CD4-positive, alpha-beta T cell treated with Interleukin-10 for 1 hour (primary cell): Measurements from ENCODE around the gene CCDC27.

Experiments used
- DNase-seq: peaks from one replicate; pipeline ENCODE4 v3.0.0-alpha.2; 2020

CCDC27 gene

DNA sequence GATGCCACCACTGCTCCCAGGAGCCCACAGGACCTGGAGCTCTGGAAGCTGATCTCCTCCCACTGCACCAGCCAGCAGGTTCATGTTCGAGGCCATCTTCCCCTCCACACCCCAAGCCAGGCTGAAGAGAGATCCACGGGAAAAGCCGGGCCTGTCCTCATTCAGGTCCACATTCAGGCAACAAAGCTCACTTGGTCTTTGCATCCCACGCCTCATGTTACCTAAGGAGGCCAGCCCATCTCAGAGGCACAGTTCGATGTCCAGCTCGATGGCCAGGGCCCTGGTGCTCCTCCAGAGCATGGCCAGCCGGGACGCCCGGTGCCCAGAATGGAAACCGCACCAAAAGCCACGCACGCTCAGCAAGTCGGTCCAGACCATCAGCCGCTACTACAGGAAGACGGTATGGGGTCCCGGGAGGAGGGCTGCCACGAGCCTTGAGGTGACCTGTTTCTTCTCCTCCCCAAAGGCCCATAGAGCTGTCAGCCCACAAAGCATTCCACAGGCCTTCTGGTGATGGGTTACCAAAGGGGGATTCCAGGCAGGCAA, at the start of gene CCDC27:
CCDC27 (plus strand) TSS at position 51 of the 546 bp plus-strand sequence; CDS start at position 83, 32 bp downstream.
- DNase-seq, result no peak

DNA sequence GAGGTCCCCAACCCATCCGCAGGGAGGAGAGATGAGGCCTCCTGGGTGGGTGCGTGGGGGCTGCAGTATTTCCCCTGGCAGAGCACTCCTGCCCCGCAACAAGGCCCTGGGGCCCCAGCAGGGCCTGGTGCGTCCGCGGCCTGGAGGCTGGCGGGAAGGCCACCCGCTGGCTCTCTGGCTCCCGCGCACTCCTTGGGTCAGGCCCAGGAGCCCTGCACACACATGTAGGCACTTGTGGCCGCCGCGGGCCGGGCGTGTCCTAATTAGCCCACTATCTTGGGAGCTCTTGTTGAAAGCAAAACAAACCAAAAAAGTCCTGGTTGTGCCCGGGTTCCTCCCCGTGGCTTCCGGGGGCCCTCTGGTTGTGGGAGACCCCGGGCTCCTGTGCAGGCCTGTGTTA, 49.7 kb upstream of the CCDC27 start:
- no peak for DNase-seq

DNA sequence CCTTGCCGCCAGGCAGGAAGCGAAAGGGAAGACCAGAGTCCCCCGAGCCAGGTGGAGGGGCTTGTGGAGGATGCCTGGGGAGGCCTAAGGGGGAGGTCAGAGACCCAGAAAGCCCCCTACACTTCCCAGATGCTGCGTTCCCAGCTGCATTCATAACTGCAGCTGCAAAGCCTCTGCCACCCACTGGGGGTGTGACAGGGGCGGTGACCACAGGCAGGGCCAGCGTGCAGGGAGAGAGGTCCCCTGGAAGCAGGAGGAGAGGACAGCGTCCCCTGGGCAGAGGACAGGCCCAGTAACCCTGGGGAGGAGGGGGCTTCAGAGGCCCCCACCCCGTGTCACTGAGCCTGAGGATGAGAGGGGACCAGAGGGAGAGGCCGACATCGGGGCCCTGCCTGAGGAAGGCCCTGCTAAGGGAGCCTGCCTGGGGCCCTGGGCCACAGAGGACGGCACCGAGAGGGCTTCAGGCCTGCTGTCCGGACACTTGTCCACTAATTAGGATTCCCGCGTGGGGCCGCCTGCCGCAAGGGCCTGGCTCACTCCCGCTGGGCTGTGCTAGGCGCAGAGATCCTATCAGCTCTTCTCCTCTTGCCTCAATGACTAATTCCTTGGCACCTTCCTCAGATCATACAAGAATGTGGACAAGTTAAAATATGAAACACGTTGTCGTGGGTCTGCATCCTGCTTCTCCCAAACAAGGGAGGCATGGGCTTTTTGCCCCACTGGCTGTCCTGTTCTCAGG, 49.1 kb upstream of the CCDC27 start:
- DNase-seq, result no peak

DNA sequence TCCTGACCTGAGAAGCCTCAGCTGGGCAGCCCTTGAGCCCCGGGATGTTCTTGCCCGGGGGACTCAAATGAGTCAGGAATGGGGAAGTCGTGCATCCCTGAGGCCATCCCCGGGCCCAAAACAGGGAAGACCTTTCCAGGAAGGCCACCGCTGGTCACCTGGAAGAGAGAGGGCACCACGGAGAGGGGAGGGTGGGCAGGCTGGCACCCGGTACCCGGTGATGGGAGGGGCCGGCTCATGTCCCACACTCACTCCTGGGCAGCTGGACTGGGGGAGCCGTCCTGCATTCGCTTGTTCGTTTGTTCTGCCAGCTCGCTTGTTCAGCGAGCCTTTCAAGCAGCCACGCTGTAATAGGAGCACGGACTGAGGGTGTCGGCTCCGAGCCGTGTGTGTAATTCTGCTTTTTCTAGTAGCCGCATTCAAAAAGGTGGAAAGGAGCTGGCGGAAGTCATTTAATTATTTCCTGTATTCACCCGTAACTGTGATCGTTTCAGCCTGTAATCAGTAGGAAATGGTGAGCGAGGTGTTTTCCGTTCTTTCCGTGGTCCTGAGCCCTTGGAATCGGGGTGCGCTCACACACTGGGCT, 48.4 kb upstream of the CCDC27 start:
- DNase-seq, result no peak

DNA sequence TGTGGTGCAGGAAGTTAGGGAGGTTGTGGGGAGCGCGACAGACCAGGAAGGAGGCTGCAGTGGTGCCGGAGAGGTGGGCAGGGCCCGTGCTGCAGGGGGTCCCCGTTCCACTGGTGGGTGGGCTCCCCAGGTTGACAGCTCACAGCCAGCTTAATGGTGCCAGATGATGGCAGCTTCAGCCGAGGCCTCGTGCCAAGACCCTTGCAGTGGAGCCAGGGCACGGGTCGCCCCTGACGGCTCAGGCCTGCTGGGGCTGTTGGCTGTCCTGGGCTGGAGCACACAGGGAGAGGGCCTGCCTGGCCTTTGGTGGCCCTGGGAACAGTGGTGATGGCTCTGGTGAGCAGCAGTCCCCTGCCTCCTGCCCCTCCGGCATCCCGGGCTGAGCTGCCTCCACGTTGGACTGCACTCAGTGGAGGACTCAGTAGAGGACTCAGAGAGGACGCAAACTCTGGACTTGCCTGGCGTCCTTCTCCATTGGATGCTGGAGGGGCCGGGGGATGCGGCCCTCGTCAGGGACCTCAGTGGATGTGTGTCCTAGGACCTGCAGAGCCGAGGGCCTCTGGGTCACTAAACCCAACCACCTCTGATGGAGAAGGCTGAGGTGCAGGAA, 46.8 kb upstream of the CCDC27 start:
- DNase-seq, result no peak

DNA sequence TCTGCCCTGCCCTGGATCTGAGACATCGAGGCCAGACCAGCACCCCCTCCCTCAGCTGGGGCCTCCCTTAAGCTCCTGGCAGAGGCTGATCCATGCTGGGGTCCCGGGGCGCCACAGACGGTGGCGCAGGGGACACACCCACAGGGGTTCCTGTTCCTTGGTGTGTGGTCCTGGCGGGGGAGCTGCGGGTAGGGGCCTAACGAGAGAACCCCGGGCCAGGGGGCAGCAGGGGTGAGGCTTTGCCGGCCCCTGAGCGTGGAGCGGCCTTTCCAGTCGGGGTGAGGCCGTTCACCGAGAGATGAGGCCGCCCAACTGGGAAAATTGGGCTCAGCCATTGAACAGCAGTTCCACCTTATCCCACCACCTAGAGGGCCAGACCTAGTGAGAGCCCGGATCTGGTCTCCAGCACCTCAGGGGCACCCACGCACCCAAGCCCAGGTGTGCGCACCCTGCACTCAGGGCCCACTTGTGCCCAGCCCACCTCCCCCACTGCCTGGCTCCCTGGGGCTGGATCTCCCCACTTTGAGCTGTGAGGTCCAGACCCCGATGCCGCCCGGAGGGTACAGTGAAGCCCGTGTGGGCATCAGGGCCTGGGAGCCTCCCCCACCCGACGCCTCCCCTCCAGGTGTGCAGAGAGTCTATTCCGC, 45.5 kb upstream of the CCDC27 start:
- no peak for DNase-seq

DNA sequence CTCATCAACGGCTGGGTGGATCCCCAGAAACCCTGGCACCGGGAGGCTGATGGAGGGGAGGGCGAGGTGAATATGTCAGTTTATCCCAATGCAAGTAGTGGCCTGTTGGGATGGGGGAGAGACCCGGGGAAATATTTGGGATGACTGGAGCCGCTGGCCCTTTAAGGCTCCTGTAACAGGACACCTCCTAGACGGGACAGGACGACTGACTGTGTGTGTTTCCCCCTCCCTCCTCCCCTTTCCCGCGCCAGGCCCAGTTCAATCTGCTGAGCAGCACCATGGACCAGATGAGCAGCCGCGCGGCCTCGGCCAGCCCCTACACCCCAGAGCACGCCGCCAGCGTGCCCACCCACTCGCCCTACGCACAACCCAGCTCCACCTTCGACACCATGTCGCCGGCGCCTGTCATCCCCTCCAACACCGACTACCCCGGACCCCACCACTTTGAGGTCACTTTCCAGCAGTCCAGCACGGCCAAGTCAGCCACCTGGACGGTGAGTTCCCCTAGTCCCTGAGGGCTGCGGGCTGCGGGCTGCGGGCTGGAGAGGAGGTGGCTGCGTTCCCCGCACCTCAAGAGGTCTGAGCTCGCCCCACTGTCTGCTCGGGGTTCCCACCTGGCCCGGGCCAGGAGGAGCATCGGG, 44.8 kb upstream of the CCDC27 start:
- no peak for DNase-seq

DNA sequence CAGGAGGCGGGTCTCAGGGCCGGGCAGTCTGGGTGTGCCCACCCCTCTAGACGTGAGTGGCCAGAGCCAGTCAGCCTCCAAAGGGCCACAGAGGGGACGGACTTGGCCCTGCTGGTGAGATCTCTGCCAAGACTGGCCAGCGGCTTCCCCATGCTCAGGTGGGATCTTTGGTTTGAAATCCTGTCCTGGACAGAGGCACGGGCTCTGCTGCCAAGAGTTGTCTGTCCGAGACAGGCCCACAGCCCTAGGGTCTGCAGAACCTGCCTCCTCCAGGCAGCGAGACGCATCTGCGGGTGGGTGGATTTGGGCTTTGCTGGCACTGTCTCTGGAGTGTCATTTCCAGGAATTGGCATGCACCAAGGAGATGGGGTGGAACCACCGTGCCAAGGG, 44.3 kb upstream of the CCDC27 start:
- DNase-seq, result no peak

DNA sequence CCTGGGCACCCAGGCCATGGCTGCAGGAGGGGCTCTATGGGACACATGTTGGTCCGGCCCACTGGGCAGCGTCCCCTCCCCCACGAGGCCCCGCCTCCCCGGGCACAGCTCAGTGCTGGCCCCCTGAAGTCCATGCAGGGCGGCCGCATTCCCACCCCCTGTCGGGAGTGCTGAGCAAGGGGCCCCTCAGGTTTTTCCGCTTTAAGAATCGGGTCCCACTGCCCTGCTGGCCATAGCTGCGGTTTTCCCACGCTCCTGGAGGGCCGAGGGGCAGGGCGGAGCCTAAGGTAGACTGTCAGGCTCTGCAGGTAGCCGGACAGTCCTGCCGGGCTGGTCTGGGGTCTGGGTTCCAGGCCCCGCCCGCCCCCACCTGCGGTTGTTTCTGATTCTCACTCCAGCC, 43.5 kb upstream of the CCDC27 start:
- DNase-seq, result no peak

DNA sequence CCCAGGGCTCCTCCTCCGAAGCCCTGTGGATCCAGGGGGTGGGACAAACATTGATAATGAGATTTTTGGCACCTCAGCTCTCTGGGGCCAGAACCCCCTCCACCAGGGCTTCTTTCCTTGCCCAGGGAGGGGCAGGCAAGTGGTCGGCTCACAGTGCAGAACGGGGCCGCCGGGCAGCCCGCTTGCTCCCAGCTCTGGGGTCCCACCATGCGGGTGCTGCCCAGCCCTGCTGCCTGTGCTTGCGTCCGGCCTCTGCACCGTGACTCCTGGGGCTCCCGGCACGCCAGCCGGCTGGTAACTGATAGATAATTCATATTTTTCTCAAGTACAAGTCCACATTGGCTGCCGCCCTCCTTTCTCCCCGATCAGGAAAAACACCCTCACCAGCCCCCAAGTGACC, 42.0 kb upstream of the CCDC27 start:
- no peak for DNase-seq

DNA sequence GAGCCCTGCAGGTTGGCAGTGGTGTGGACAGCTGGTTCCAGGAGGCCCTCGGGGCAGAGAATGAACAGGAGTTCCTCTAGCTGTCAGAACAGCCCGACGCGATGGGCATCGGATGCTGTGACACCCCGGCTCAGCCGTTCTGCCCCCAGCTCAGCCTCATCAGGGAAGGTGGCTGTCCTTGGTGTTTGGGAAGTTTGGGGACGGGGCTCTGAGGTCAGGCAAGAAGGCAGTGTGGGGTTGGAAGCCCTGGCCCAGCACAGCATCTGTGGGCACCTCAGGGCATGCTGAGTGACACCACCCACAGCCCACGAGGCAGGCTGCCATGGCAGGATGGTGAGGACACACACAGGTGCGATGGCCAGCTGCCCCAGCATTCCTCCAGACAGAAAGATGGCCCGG, 40.9 kb upstream of the CCDC27 start:
- DNase-seq, result no peak

DNA sequence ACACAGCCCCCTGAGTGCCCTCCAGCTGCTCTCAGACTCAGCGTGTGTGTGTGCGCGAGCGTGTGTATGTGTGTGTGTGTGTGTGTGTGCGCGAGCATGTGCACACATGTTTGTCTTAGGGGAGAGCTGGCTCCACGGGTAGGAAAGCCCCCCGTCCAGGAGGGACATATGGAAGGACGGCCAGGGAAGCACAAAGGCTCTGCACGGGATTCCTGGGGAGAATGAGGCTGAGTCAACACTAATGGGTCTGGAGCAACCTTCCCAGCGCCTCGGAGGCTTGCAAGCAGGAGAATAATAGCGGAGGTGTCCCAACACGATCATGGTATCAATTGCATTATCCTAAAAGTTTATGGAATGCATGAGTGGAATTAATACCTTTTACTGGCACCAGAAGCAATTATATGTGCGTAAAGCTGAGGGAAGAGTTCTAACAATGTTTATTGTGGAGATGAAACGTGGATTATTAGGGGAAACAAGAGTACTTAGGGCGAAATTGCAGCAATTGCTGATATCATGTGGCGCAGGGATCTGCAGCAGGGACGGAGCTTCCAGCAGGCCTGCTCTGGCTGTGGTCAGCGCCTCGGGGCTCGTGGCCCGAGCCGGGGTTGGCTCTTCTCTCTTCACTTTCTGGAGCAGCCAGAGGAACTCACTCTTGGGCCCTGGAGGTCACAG, 40.3 kb upstream of the CCDC27 start:
- DNase-seq, result no peak

DNA sequence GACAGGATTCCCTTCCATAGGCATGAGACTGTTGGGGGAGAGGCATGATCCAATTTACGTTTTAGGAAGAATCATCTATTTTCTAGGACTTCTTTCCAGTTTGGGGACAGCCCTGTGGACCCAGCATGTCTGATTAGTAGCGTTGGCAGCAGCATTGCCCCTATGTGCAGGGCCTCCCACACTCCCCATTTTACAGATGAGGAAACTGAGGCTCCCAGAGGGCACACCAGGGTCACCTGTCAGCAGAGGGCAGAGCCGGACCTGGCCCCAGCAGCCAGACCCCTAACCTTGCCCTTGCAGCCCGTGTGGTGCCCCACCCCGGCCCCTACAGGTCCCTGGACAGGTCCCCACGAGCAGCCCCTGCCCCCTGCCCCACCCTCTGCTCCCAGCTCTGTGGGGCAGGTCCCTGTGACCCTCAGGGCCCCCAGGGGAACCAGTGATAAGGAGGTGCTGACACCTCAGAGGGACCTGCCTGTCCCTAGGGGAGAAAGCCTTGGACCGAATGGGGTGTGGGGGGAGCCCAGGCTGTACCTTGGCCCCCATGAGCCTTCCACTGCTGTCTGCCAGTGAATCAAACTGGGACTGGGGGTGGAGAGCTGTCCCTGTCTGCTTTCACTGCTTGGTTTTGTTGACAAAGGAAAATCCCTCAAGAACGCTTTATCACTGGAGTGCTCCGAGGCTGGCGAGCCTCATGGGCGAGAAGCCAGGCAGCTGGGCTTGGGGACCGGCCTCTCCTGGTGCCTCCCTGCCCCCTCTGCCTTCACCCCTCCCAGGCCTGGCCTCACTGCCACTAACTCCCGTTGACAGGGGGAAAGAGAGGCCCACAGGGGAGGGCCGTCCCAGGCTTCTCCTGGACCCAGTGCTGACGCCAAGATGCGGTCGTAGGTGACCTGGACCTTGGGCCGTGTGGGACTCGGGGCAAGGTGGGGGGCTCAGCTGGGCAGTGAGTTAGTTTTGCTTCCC, 39.4 kb upstream of the CCDC27 start:
- no peak for DNase-seq

DNA sequence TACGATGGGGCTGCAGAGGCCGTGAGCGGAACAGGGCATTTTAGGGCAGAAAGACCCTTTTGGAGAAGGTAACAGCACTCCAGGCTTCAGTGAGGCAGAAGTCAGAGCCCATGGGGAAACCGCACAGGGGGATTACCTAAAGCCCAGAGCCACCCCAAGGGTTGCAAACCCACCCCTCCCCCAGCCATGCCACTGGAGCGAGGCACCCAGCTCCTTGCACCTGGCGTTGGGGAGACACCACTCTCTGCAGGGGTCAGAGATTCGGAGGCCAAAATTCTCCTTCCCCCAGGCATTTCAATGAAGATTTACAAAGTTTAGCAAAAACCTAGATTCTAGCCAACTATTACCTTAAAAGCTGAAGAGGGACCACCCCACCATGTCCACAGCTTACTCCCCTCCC, 38.4 kb upstream of the CCDC27 start:
- DNase-seq, result no peak

DNA sequence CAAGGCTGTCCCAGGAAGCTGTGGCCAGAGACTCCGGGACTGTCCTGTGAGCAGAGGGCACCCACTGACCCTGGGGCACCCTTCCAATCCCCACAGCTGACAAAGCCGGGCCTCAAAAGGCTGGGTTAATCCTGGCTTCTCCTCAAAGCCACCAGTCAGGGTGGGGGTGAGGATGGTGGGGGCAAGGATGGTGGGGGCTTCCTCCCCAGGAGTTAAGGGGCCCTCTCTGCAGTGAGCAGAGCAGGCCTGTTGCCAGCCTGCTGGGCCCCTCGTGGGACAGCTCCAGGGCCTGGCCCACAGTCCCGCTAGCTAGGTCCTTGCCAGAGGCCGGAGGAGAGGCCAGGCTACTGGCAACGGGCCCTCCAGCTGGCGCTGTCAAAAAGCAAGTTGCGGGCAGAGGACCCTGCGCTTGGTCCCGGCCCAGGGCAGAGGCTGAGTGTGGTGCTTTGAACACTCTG, 37.9 kb upstream of the CCDC27 start:
- no peak for DNase-seq

DNA sequence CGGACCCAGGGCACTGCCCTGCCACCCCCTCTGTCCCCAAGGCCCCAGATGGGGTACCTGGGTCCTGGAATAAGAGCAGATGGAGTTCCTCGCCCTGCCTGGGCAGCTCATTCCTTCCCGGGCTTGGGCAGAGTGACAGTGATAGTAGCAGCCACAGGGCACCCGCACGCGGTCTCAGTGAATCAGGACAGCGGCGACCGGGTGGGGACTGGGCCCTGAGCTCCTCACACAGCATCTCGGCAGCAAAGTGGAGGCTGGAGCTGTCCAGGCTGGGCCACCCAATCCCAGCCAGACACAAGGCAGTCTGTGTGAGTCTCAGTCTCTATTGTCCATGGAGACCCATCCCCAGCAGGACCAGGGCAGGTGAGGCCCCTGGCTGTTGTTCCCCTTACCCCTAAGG, 37.4 kb upstream of the CCDC27 start:
- no peak for DNase-seq

DNA sequence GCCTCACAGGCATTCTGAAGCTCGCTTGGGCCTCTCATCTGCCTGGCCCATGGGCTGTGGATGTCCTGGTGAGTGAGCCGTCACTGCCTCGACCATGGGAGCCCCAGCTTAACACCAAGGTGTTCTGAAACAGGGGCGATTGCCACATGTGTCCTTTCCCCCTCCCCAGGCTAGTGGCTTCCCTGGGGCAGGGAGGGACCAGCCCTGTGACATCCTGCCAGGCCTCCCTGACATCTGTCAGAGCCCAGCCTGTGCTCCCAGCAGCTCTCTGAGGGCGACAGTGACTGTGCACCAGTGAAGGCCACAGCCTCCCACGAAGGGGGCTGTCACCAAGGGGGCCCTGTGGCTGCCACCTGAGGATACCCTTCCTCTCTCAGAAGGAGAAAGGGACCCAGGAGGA, 35.9 kb upstream of the CCDC27 start:
- DNase-seq, result no peak

DNA sequence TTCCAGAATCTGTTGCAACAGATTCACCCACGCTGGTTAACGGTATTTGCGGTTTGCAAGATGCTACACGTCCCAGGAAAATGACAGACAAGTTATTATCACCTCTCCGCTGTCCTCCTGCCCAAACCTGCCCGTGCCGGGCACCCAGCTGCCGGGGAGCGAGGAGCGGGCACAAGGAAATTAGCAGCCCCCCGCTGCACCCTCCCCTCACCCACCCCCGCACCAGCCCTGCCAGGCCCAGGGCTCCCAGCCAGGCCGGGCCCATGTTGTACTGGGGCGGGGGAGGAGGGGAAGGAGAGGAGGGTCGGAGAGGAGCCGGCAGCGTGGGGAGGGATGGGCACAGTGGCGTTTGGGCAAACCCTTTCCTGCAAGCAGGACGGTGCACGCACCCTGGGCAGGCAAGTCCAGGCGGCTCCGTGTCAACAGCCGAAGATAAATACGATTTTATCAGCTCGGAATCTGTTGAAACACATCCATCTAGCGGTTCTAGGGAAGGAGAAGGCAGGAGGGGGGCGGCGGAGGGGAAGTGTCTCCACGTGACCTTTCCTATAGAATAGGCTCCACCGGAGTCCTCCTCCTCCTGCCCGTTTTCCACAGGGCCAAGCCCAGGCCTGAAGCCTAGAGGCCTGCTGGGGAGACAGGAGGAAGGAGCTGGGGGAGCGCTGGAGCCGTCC, 35.1 kb upstream of the CCDC27 start:
- no peak for DNase-seq

DNA sequence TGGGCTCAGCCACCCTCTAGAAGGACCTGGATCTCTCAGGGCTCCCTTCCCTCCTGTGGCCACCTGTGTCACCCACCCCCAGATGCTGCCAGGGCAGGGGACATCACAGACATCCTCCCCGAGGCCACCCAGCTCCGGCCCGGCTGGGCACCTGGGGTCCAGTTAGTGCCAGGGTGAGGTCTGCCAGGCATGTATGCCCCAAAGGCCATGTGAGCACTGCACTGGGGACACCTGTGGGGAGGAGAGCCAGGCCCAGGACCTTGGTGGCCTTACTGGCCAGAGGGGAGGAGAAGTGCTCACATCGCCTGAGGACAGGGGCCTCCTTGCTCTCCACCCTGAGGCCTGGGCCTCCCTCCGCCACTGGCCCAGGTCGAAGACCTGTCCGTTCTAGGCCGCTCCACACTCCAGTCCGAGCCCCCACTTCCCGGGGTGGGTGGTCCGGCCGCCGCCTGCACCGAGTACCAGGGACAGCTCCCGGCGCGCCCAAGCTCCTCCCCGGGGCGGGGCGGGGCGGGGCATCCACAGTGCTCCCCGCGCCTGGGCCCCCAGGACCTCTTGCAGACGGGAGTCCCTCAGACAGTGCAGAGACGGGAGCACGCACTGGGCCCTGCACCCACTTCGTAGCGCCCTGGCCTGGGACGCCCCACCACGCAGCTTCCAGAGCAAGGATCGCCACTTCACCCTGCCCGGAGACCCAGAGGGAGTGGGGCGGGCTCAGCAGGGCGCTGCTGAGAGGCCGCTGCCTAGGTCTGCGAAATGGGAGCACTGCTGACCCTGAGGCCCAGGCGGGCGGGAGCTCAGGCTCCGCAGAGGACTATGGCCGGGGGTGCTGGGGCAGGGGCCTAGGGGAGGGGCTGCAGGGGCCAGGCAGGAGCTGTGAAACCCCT, 34.3 kb upstream of the CCDC27 start:
- DNase-seq, result no peak

DNA sequence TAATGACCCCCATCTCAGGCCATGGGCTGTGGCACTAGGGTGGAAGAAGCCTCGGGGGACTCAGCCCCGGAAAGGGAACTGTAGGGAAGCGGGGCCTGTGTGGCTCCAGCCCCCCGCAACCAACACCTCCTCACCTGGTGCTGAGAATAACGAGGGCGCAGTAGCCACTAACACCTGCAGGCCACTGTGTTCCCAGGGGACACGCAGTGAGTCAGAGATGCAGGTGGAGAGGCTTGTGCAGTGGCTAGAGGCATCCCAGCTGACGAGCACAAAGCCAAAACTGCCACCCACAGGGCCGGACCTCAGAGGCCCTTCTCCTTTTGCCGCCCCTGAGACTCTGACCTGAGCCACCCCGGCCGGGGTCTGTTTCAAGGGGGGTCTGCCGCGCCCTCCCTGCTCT, 33.5 kb upstream of the CCDC27 start:
- no peak for DNase-seq
